Activated T-cell treated with anti-CD3 and anti-CD28 coated beads, Interleukin-2, amount 50 U/mL, for 1 hour (primary cell): ENCODE data around the gene HOXD1.

ENCODE experiments used
- DNase-seq: peaks from one replicate; pipeline ENCODE4 v3.0.0-alpha.2; 2020

Gene HOXD1

DNA sequence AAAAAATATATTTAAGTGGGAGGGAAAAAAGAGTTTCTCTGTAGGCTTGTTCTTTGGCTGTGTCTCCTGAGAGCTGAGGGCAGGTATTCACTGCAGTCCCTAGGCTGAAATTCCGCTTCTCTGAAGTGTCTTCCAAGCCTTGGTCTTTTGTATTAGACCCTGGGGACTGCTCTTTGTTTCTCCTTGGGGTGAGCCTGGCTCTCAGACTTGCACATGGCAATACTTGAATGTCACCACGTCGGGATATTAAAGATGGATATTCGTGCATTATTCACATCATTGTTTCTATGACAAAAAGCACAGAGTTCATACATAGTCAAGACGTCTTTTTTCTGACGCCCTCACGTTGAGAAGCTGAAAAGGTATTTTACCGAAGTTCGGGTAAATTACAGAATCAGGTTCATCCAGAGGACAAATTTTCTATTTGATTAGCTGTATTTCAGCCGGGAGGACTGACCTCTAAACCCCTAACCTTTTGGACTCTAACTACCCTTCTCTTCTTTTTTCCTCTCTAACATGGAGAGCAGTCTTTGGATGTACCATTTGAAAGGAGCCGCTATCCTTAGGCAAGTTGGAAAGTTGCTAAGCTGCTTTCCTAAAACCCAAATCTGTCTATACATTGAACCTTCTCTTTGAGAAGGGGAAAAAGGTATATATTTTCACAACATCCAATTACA lies 33.8 kb upstream of the HOXD1 start:
- DNase-seq = no peak

DNA sequence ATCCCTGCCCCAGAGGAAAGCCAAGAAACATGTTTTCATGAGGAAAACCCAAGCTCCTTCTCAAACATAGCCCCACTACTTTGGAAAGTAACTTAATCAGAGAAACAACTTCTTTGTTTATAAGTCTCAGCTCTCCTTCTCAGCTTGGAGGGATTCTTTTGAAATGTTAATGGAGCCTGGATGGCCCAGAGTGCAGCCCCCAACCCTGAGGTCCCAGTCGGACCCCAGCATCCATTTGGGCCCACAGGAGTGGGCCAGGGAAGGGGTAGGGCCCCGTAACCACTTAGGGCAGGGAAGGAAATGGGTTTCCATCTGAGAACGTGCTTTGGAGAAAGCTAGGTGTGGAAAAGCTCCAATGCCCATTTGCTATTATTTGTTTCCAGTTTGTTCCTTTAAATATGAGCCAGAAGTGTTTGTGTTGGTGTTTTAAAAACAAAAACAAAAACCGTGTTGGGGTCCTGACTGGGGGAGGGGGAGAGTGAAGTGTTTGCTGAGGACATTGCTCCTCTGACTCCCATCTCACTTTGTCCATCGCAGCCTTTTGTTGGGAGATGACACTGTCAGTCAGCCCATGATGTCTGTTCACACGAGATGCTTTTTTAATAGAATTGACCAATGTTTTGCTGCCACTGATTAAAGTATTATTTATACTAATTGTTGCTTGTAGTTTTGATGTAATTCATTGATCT lies 33.0 kb upstream of the HOXD1 start:
- DNase-seq = no peak

DNA sequence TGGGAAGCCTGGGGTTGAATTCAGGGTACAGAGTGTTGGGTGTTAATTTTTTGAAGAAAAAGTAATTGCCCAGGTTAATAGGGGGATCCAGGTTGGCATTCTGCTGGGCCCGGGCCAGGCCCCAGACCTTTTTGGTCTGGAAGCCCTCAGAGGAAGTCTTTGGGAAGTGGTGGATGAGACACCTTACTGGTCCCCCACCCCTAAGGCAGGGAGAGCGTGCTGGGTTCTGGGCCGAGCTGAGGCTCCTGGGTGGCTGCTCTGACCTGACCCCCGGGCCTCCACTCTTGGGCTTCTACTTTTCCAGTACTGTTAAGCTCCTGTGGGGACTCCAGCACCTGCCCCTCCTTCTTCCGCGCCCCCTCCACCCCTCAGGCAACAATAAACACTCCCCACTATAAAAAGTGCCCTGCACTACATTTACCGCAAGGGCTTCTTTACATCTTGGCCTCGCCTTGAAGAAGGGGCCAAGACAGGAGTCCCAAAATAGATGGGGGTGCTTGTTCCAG lies 32.1 kb upstream of the HOXD1 start:
- no peak for DNase-seq

DNA sequence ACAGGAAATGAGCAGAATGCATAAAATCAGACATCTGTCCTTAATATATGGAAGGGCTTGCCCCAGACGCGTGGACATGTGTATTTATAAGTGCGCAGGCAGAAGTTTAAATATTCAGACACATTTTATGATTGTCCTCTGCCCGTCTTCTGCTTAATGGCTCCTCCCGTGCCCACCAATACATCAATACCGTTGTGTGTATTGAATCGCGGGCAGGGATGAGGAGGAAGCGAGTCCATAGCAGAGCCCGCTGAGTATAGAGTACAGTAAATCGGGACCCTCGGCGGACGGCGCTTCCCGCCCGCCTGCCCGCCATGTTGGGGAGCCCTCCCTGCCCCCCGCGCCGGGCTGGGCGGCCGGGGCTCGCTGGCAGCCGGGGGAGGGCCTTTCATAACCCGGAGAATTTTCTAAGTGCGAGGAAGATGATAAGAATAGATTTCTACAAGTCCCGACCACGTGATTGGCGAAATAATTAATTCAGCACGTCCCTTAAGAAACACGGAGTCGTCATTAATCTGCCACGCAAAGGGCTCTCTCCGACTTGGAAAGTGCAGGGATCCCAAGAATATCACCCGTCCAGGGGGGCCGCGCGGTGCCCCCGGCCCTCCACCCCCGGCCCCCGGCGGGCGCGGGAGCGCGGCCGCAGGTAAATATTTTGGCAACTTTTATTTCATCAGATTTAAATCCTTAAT lies 31.5 kb upstream of the HOXD1 start, which contains the start of gene HOXD3:
Gene HOXD3 (plus strand): TSS at position 501 of the 692 bp plus-strand sequence. CDS start 11,808 bp downstream, outside the sequence.
- DNase-seq = no peak

DNA sequence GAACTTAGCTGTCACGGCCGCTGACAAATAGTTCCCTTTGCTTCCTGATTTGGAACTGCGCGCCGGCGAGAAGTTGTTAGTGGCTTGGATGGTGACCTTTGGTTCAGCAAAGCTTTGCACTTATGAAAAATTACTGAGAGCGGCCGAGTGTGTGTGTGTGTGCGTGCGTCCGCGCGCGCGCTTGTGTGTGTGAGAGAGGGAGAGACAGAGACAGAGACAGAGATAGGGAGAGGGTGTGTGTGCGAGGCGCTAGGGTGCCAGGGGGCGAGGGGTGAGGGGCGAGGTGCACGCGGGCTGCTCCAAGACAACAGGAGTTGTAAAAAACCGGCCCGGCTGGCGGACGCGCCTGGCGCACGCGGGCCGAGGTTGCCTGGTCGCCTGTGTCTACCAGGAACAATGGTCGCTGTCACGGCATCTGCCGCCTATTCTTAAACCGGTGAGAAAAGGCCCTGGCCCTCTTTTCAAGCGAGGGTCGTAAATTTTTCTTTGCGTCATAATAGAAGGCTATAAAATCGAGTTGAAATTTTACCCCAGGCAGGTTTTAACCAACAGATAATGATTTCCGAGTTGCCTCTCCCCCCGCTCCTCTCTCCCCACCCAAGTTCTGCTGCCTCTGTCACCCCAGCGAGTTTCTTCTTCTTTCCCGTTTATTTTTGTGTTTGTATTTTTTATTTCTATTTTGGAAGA lies 30.8 kb upstream of the HOXD1 start:
- no peak for DNase-seq

DNA sequence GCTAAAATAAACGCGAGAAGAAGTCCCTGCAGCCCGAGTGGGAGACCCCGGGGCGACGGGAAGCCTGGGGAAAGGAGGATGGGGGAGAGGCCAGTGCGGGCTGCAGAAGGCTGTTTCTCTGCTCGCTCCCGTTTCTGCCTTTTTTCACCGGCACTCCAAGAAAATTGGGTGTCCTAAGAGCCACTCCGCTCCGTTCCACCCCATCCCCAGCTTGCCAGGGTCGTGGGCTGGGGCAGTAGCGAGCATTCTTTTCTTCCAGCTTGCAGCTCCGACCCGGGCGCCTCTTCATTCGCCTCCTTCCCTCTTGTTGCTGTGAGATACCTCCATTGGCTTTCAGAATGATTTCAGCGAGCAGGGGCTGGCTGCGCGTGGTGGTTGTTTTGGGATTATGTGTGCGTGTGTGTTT lies 30.3 kb upstream of the HOXD1 start:
- no peak for DNase-seq

DNA sequence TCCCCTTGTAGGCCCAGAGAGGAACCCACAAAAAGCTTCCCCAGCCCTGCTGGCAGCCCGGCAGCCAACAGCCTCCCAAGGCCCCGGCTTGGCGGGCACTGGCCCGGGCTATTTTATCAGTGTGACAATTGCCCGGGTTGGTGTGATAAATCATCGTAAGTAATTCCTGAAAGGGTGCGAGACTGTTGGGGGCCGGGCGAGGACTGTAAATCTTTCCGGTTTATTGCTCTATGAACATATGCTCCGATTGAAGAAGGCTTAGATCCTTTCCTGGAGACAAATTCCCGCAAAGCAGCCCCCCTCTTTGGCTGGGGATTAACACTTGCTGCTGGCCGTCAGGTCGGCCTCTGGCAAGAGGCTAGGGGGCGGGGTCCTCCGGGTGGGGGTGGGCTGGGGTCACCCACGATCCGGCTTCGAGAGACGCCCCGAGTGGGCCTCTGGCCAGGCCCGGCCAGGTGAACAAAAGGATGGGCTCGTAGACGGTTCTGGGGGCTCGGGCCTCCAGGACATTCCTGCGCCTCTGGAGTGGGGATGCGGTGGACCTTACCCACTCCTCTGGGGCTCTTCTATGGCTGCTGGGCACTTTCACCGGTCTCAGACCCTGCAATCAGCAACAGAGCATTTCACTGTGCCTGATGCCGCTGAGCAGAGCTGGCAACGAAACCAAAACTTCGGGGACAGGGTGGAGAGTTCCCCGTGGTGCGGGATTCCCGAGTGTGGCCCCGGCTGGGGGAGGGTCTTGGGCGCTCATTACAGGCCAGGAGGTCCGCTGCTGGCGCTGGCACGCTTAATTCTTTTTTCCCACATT lies 29.4 kb upstream of the HOXD1 start:
- no peak for DNase-seq

DNA sequence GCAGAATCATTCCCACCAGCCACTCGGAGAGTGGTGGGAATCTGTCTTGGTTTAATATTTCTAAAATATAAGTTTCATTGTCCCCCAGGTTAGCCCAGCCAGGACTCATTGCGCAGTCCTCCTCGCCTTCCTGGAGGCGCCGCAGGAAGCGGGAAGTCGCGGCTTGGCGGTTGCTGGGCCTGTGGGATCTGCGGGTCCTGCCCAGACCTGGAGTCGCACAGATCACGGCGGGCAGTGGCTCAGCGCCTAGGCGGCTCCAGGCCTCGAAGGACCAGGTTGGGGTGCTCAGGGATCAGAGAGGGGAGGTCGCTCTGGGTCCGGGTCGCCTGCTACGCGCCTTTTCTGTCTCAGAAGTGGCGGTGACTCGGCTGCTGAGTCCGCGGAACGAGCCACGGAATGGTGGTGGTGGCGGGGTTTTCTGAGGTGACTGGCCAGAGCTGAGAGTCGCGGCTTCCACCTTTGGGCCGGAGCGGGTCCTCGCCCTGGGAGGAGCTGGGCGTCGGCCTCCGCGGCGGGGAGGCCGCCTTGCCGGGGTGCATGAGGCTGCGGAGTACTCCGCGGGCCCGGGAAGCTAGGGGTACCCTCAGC lies 28.7 kb upstream of the HOXD1 start:
- DNase-seq = no peak

DNA sequence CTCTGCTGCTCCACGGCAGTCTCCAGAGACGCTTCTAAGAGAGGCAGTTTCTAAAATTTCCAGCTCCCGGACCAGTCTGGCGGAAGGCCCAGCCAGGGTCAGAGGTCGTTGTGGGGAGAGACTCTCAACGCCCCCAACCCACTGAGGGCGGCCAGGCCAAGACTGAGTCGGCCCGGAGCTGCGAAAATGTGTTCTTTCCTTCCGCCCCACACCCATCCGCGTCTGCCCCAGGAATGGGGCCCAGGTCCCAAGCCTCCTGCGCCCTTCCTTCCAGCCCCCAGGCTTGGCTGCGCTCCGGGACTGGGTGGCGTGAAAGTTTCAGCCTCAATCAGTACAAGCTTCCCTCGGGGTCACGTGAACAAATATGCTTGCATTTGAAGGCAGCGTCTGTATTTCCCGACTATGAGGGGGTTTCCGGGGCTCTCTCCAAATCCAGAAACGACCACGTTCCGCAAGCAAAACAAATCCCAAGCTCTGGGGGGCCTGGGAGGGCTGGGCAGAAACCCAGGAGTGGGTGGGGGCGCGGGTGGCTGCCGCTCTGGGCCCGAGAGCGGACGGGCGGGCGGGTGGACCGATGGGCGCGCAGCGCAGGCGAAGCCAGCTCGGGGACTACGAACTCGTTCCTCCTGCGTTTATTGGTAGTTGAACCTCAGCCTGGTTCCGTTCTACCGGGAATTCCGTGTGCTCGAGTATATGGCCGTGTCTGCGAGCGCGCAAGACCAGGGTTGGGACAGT lies 28.1 kb upstream of the HOXD1 start:
- DNase-seq = no peak

DNA sequence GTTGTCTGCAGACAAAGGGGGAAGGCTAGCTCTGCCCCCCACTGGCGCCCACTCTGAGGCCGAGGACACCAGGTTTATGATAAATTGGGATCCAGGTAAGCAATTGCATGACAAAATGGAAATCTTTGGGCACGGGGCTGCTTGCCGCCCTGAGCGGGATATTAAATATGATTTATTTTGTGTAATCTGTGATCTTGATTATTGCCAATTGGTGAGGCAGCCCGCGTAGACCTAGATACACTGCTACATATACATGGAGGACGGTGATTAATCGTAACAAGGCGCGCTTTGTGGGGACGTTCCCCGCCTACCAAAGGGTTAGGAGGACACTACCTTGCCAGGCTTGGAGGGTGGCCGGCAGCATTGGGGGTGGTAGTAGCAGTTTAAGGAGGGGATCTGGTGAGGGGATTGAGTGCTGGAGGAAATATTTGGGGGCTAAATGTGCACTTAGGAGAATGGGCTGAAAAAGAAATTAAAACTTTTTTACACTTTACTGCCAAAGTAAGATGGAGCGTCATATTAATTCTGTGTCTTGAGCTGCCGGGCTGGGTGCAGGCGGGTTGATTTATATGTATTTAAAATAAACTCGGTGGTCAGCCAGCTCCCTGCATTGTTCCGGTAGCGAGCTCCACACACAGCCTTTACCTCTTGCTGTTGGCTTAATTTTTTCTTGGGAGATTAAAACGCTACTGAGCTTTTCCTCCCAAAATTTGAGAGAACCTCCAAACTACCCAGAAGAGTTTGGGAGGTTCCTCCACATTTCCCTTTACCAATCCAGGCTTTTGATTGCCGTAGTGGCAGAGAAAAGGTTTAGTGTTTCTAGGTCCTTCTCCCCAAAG lies 27.3 kb upstream of the HOXD1 start:
- DNase-seq = no peak

DNA sequence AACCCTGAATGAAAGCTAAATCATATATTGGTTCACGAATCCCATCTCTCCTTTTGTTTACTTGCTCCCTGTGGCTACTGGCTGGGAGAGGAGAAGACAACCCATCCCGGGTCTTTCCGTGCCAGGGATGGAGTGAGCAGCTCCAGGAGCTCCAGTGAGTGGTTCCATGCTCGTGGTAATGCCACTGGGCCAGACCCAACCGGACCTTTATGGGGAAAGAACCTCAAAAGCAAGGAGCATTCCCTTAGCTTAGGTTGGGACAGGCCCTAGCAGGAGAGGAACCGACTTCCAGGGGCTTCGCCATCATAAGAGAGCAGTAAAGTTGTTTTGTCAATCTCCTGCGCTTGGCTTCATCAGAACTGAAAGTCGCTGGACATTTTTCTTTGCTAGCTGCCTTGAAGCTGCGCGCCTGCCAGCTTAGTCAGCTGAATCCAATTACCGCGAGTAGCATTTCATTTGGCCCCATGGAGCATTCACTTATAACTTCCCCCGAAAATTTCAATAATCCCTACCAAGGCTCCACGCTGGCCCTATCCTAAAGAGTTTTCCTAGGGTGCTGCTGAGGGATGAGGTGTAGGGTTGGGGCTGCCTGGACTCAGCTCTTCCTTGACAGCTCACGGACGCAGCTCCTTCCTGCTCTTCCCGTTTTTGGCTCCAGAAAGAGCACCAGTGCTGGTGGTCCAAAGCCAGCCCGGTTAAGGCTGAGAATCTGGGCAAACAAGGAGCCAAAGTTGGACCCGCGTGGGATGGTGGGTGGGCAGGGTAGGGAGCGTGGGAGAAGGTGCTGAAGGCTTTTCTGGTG lies 26.4 kb upstream of the HOXD1 start:
- DNase-seq = no peak

DNA sequence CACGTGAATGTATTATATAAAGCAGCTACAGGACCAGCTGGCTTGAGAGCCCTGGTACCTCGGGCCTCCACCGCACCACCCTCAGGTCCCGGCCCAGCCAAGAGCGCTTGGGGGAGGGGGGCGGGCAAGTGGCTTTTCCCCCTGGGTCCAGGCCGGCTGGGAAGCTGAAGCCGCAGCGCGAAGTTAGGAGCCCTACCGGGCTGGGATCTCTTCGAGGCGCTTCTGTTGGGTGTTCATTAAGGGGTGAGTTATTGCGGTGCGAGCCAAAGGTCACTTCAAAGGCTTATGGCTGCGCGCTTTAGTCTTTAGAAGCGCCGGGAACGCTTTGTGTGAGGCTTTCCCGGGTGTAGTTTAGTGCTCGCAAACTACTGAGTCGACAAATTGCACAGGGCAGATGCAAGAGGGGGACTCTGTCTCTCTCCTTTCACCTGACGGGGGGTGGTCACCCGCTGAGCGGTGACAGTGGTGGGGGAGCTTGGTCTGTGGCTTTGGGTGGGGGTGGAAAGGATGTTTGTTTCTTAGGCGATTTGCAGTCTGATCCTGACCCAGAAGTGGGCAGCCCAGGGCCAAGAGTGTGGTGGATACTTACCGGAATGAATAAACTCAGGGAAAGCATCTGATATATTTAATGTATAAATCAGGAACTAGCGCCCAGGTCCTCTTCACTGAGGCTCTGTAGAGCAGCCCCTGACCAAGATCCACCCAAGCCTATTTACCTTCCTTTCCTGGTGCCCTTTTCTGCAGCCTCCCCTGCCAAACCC lies 25.4 kb upstream of the HOXD1 start:
- no peak for DNase-seq

DNA sequence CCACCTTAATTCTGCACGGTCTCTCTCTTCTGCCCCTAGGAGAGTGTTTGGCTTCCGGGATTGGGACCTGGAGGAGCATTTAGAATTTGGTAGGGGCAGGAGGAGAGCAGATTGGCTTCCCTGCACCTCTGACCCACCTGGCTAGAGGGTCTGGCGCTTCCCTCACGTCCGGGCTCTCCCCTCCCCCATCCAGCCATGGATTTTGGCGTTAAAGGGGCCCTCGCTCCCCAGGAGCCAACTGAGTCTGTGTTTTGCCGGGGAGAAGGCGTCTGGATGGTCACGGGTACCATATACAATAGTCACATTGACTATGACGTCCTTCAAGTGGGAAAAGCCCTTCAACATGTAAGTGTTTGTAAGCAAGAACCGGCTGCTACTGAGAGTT lies 24.8 kb upstream of the HOXD1 start:
- DNase-seq = no peak

DNA sequence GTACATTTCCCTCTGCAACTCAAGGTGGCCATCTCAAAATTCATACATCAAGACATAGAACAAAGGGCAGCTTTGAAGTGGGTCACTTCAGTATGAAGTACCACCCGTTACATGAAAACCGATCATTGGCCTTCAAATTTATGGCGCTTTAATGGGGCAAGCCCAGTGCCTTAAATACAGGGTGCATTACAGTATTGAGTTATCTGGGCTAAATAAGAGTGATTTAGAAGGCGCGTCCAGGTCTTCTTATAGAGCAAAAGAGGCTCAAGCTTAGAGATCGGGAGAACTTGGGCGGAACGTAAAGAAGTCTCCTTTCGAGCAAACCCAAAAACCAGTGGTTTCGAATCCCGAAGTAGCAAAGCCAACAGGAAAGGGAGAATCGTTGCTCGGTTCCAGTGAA lies 24.3 kb upstream of the HOXD1 start:
- DNase-seq = no peak

DNA sequence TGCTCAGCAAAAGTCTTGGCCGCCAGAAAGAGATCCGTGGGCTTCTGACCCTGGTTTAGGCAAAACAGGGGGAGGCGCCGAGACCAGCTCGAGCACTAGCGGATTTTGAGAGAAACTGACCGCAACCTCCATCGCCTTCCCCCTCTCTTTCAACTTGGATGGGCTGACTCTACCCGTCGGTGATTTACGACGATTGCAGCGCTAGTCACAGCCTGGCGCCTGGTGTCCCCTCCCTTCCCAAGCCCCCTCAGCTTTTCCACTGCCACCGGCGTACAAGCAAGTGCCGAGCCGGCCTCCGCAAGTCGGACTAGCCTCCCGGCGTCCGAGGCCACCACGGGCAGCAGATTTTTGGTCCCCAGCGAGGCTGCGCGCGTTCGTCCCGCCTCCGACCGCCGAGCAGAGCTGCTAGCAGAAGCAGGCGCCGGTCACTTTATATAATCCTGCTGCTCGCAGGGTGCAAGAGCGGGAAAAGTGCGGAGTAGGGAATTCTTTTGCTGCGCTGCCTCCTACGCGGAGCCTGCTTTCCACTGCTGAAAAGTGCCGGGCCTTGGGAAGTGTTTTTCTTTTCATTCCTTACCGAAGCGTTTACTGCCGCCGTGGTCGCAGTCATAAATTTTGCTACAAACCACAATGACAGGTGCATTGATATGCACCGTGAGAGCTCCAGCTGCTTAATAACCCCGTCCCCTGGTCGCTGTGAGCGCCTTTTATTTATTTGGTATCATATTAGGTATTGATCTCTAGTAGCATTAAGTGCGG lies 23.7 kb upstream of the HOXD1 start:
- no peak for DNase-seq

DNA sequence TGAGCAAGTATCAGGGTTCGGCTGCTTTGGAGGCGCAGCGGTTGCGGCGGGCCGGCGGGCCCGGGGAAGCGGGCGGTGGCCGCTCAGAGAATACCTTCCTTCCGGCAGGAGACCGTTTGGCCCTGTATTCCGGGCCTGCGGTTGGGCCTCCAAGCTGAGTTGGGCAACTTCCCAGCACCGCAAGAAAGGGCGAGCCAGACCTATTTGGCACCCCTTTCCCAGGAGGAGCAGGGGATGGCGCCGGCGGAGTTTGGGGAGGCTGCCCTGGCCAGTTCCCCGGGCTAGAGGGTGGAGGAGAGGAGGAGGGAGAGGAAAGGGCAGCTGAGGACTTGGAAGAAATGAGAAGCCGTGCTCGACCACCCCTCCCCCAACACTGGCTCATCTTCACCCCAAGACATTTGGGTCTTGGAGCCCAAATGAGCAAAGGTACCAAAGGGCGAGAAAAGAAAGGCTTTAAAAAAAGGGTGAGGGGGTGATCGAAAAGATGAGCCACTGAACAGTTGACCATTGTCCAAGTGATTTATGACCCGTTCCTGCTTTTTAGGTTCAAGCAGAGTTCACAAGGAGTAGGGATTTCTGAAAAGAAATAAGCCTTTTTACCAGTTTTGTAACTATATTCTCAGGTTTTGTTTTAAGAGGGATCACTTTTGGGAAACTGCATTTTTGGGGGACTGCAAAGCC lies 23.0 kb upstream of the HOXD1 start:
- DNase-seq = no peak

DNA sequence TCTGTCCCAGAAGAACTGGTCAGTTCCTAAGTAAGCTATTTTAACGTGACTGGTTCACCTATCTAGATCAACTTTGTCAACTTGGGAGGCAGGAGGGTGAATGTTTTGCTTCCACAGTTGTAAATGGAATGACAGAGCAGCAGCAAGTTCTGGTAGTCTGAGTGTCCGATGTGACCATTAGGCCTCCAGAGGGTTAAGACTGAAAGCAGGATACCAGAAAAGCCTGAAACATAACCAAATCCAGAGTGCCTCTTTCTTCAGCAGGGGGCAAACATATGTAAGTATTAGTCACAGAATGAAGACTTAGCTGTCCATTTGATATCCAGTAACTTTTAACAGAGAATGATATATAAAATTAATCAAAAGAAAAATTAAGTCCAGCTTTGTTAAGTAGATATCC lies 22.2 kb upstream of the HOXD1 start:
- no peak for DNase-seq
